ENCODE measurements around the gene SYTL3. TPM values are rescaled to one million over a fixed set of nuclear protein-coding genes. Genes with fewer than 3 reads are reported as not detected.

Gene SYTL3
- total RNA-seq, 6 donors from 2014 or later: 10.3 to 28.3 (median 20.0) TPM

DNA sequence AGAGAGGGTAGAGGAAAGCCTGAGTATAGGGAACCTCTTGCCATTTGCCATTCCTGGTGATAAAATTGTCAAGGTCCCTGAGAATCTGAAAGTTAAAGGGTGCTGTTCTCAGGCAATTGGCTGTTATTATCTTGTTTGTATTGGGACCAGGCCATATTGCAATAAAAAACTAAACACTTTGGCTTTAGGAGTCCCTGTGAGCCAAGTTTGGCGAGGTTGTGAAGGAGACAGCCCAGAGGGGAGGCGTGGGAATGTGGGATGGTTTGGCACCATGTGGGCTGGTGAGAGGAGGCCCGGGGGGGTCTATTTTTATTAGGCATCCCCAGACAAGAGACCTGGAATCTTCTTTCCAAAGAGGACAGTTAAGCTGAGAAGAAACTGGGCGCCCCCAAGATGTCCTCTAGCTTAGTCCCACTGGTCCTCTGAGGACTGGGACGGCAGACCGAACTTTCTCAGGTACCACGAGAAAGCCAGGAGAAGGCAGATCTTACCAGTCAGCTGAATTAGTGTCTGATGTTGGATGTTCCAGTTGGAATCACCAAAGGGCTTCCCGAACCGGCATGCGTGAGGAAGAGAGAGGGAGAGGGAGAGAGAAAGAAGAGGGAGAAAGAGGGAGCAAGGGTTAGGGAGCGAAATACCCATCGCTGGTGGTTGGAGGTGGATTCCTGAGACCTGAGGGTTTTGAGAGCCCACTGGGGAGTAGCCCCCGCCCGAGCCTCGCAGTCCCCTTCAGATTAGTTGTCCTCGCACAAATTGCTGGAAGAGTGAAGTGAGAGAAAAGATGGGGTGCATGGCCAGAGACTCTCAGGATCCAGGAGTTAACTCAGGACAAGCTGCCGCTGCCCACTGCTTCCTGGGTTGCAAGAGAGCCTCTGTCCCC, 29.7 kb upstream of the SYTL3 start:
- 91 to 95% methylated on average over 16 to 17 of the region's 17 CpGs for WGBS, 2 donors
- Histone ChIP-seq H3K27ac (no peak overlapping the region), H3K4me3 (no peak overlapping the region), H3K36me3 (peaks cover 5 to 41% (median 19%) of the 10 kb centered on the region in 4 donors), H3K4me1 (no peaks in the 10 kb centered on the region), H3K27me3 (no peaks in the 10 kb centered on the region), H3K9me3 (no peaks in the 10 kb centered on the region)
- TF ChIP-seq POLR2AphosphoS5 (IDR thresholded peaks at IDR 0.05) (no peak), POLR2A (IDR thresholded peaks at IDR 0.05) (no peak), EP300 (IDR thresholded peaks at IDR 0.05) (no peak), CTCF (IDR thresholded peaks at IDR 0.05) (no peak)
- no peak for ATAC-seq (ENCODE audit: low FRiP score in 2 of 2)
- no peak for DNase-seq

- H3K9me3 ChIP-seq: no peaks in the 10 kb centered on the region
- H3K27ac ChIP-seq: no peak overlapping the region
- no peak overlapping the region for H3K4me3 ChIP-seq
- no peak for ATAC-seq (ENCODE audit: low FRiP score in 2 of 2)
- TF ChIP-seq POLR2A (IDR thresholded peaks at IDR 0.05) (no peak), EP300 (IDR thresholded peaks at IDR 0.05) (no peak), POLR2AphosphoS5 (IDR thresholded peaks at IDR 0.05) (no peak), CTCF (IDR thresholded peaks at IDR 0.05) (no peak)
- peaks cover 5 to 45% (median 28%) of the 10 kb centered on the region in 4 donors for H3K36me3 ChIP-seq
- no peak for DNase-seq
- no peaks in the 10 kb centered on the region for H3K4me1 ChIP-seq
- WGBS, 2 donors: 86 to 91% methylated on average over 6 to 13 of the region's 13 CpGs
- H3K27me3 ChIP-seq: no peaks in the 10 kb centered on the region
Observed at GRCh38 chr6:158620963-158621693, 28.7 kb upstream of the SYTL3 start.

DNA sequence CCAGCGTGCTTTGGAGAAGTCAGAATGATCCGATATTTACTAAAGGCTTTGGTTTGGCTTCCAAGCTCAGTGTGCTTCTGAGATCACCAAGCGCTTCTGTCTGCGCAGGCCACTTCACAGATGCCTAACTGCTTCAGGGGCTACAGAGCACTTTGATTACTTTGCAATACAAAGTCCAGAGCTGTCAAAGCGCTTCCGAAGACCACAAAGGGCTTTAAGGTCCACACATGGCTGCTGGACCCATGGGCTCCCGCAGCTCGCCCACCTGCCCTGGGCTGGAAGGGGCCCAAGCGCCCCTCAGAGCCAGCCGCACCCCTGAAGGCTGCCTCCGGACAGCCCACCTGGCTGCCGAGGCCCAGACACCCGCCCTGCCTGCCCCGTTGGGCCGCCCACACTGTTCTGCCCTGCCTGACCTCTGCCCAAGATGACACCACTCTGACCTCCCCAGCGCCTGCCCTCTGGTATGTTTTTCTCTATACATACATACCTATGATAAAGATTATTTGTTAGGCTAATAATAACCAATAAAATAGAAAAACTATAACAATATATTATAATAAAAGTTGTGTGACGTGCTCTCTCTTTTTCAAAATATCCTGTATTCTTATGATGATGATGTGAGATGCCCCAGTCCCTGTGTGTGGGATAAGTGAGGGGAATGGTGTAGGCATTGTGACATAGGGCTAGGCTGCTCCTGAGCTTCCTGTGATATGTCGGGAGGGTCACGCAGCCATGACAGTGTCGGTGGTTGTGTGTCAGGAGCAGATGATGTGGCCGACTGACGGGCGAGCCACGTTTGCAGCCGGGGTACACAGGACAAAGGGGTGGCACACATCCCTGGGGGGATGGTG, 27.9 kb upstream of the SYTL3 start:
- WGBS, 2 donors: 92 to 94% methylated on average over 23 to 25 of the region's 25 CpGs
- H3K27me3 ChIP-seq: no peaks in the 10 kb centered on the region
- H3K4me1 ChIP-seq: no peaks in the 10 kb centered on the region
- no peaks in the 10 kb centered on the region for H3K9me3 ChIP-seq
- no peak overlapping the region for H3K27ac ChIP-seq
- peaks cover 5 to 53% (median 33%) of the 10 kb centered on the region in 4 donors for H3K36me3 ChIP-seq
- H3K4me3 ChIP-seq: peak overlapping the region in 2 of 4 donors; percentile 5 to 16
- no peak for DNase-seq
- no peak for ATAC-seq (ENCODE audit: low FRiP score in 2 of 2)
- no peak for TF ChIP-seq EP300 (IDR thresholded peaks at IDR 0.05)
- TF ChIP-seq POLR2AphosphoS5 (IDR thresholded peaks at IDR 0.05): no peak
- no peak for TF ChIP-seq CTCF (IDR thresholded peaks at IDR 0.05)
- no peak for TF ChIP-seq POLR2A (IDR thresholded peaks at IDR 0.05)

- Histone ChIP-seq H3K27ac (no peak overlapping the region), H3K4me3 (peak overlapping the region in 2 of 4 donors; percentile 5 to 16), H3K4me1 (no peaks in the 10 kb centered on the region), H3K36me3 (peaks cover 5 to 61% (median 38%) of the 10 kb centered on the region in 4 donors), H3K9me3 (no peaks in the 10 kb centered on the region), H3K27me3 (no peaks in the 10 kb centered on the region)
- DNase-seq (no peak), ATAC-seq (ENCODE audit: low FRiP score in 2 of 2) (no peak)
- 85 to 88% methylated on average over 10 of the region's 10 CpGs for WGBS, 2 donors
- TF ChIP-seq EP300 (IDR thresholded peaks at IDR 0.05) (no peak), POLR2A (IDR thresholded peaks at IDR 0.05) (no peak), CTCF (IDR thresholded peaks at IDR 0.05) (no peak), POLR2AphosphoS5 (IDR thresholded peaks at IDR 0.05) (no peak)
Observed at GRCh38 chr6:158622545-158623190, 27.2 kb upstream of the SYTL3 start.

Measured in upper lobe of left lung (tissue), 6 donors.